ENCODE data around the gene LRIG3.

- no peak for TF ChIP-seq CTCF (IDR thresholded peaks at IDR 0.05)
- TF ChIP-seq POLR2A (IDR thresholded peaks at IDR 0.05), result no peak
These were observed 48.9 kb upstream of the LRIG3 start for GRCh38 chr12:58969237-58969636.
